H1 (cell line): ENCODE results near the gene TOMM40L. TPM values are rescaled to one million over a fixed set of nuclear protein-coding genes. Genes with fewer than 3 reads are reported as not detected.

Experiments
- CTCF ChIA-PET: fragments of 300-600 bp; sonication (Branson Sonifier 250); formaldehyde crosslinking; loops from one replicate; lab custom pipeline; 2021; ENCODE audit not compliant: partially characterized antibody; lab: Charles Lee
- POLR2A ChIA-PET: fragments of 300-600 bp; sonication (Branson Sonifier 250); formaldehyde crosslinking; loops from one replicate; lab custom pipeline; 2021; ENCODE audit warnings: inconsistent platforms; ENCODE audit not compliant: partially characterized antibody; lab: Charles Lee
- DNase-seq, 2 experiments: peaks; one replicate each; pipeline versions ENCODE4 v3.0.0 to v3.0.0-alpha.2; 2010 to 2022; ENCODE audit warnings: low spot score in 2 of 2, low read depth in 1 of 2, mixed read lengths in 1 of 2
- FAIRE-seq: peaks from 2 replicates; lab custom pipeline; 2011; peaks lifted over from hg19 to GRCh38; lab: Jason Lieb, UNC
- H2AFZ ChIP-seq: 2 replicates; pipeline ENCODE4 v1.8.1; 2012; ENCODE audit warnings: low read length, inconsistent platforms
- H2AK5ac ChIP-seq: 2 replicates; pipeline ENCODE4 v1.6.1; 2013; ENCODE audit warnings: low read depth, low read length
- H2BK120ac ChIP-seq: replicated peaks from 2 replicates; pipeline ENCODE3; 2013; ENCODE audit warnings: low read depth, low read length, inconsistent platforms
- H2BK12ac ChIP-seq: 2 replicates; pipeline ENCODE4 v1.6.1; 2013; ENCODE audit warnings: low read depth, low read length
- H2BK15ac ChIP-seq: 2 replicates; pipeline ENCODE4 v1.6.1; 2013; ENCODE audit warnings: low read length
- H2BK20ac ChIP-seq: 2 replicates; pipeline ENCODE4 v1.6.1; 2013; ENCODE audit warnings: low read length
- H2BK5ac ChIP-seq: 2 replicates; pipeline ENCODE4 v1.6.1; 2013; ENCODE audit warnings: low read depth, low read length
- H3K14ac ChIP-seq: 2 replicates; pipeline ENCODE4 v1.6.1; 2013; ENCODE audit warnings: inconsistent platforms; ENCODE audit not compliant: insufficient read length
- H3K18ac ChIP-seq: 2 replicates; pipeline ENCODE4 v1.6.1; 2013; ENCODE audit warnings: low read length; ENCODE audit errors: extremely low read depth
- H3K23ac ChIP-seq: 2 replicates; pipeline ENCODE4 v1.6.1; 2013; ENCODE audit warnings: inconsistent platforms; ENCODE audit not compliant: insufficient read length
- H3K23me2 ChIP-seq: 2 replicates; pipeline ENCODE4 v1.6.1; 2013; ENCODE audit warnings: low read depth, low read length
- H3K27ac ChIP-seq: 2 replicates; pipeline ENCODE4 v1.6.1; 2011; ENCODE audit warnings: low read depth, low read length, inconsistent platforms
- H3K27me3 ChIP-seq, 4 experiments: replicated peaks in 1 of 4; 1 replicate in 1 of 4; 2 replicates in 3 of 4; pipeline versions ENCODE4 v1.6.1 to v1.8.1; 2011 to 2013; ENCODE audit warnings: low read length in 3 of 4, mild to moderate bottlenecking in 3 of 4, inconsistent platforms in 2 of 4, mixed read lengths in 2 of 4, moderate library complexity in 1 of 4; ENCODE audit not compliant: control insufficient read depth in 3 of 4, insufficient read depth in 3 of 4; ENCODE audit errors: extremely low read depth in 1 of 4
- H3K36me3 ChIP-seq, 4 experiments: 2 replicates each; pipeline versions ENCODE4 v1.6.1 to v1.8.1; 2011 to 2013; ENCODE audit warnings: mild to moderate bottlenecking in 4 of 4, low read length in 3 of 4, moderate library complexity in 2 of 4, control low read depth in 1 of 4, inconsistent platforms in 1 of 4; ENCODE audit not compliant: insufficient read depth in 4 of 4, control insufficient read depth in 2 of 4
- H3K4ac ChIP-seq: replicated peaks from 2 replicates; pipeline ENCODE3; 2013; ENCODE audit warnings: low read length, low read depth, mixed read lengths, inconsistent platforms; ENCODE audit not compliant: insufficient read length
- H3K4me1 ChIP-seq, 4 experiments: replicated peaks in 1 of 4; 1 replicate in 1 of 4; 2 replicates in 3 of 4; pipeline versions ENCODE4 v1.6.1 to v1.8.1; 2011 to 2013; ENCODE audit warnings: low read length in 3 of 4, inconsistent platforms in 2 of 4, mixed read lengths in 1 of 4; ENCODE audit not compliant: insufficient read depth in 4 of 4, control insufficient read depth in 3 of 4
- H3K4me2 ChIP-seq, 2 experiments: 2 replicates each; pipeline versions ENCODE4 v1.6.1 to v1.8.1; 2011 to 2013; ENCODE audit warnings: low read depth in 2 of 2, low read length in 2 of 2, control low read depth in 1 of 2, inconsistent platforms in 1 of 2, mild to moderate bottlenecking in 1 of 2; ENCODE audit not compliant: insufficient read depth in 1 of 2
- H3K4me3 ChIP-seq, 4 experiments: fragments of 200-600, 300-600 bp in 1 of 4; sonication (generic), shearing (Covaris generic), sonication (Bioruptor Twin) in 1 of 4; 2 replicates each; pipeline versions ENCODE4 v1.5.1 to v1.8.1; 2011 to 2016; ENCODE audit warnings: low read length in 4 of 4, low read depth in 3 of 4, control low read depth in 2 of 4, inconsistent platforms in 2 of 4, mild to moderate bottlenecking in 2 of 4, mixed read lengths in 1 of 4, moderate library complexity in 1 of 4; ENCODE audit not compliant: insufficient read depth in 2 of 4; ENCODE audit errors: extremely low read depth in 1 of 4
- H3K56ac ChIP-seq: replicated peaks from 2 replicates; pipeline ENCODE3; 2013; ENCODE audit warnings: low read depth, mild to moderate bottlenecking, mixed read lengths, low read length, inconsistent platforms; ENCODE audit not compliant: insufficient read length
- H3K79me1 ChIP-seq: 2 replicates; pipeline ENCODE4 v1.6.1; 2013; ENCODE audit warnings: low read depth, low read length, control low read depth
- H3K79me2 ChIP-seq, 2 experiments: 2 replicates each; pipeline versions ENCODE4 v1.6.1 to v1.8.1; 2012 to 2013; ENCODE audit warnings: low read length in 2 of 2, mild to moderate bottlenecking in 2 of 2, inconsistent platforms in 1 of 2; ENCODE audit not compliant: insufficient read depth in 2 of 2, control insufficient read depth in 1 of 2
- H3K9ac ChIP-seq, 4 experiments: replicated peaks in 1 of 4; 1 replicate in 1 of 4; 2 replicates in 3 of 4; pipeline versions ENCODE4 v1.6.1 to v1.8.1; 2011 to 2013; ENCODE audit warnings: low read depth in 3 of 4, low read length in 3 of 4, control low read depth in 2 of 4, mild to moderate bottlenecking in 2 of 4, moderate library complexity in 2 of 4, inconsistent platforms in 1 of 4; ENCODE audit errors: extremely low read depth in 1 of 4
- H3K9me3 ChIP-seq, 2 experiments: 2 replicates each; pipeline versions ENCODE4 v1.6.1 to v1.8.1; 2012 to 2013; ENCODE audit warnings: mild to moderate bottlenecking in 2 of 2, moderate library complexity in 2 of 2, control low read depth in 1 of 2, inconsistent platforms in 1 of 2, low read depth in 1 of 2, low read length in 1 of 2, mixed read lengths in 1 of 2; ENCODE audit not compliant: insufficient read depth in 2 of 2
- H4K20me1 ChIP-seq, 2 experiments: replicated peaks in 1 of 2; 2 replicates each; pipeline versions ENCODE3 to v1.8.1; 2011 to 2013; ENCODE audit warnings: inconsistent platforms in 2 of 2, low read length in 2 of 2, mild to moderate bottlenecking in 1 of 2; ENCODE audit not compliant: insufficient read depth in 2 of 2, control insufficient read depth in 1 of 2
- H4K5ac ChIP-seq: 2 replicates; pipeline ENCODE4 v1.6.1; 2013; ENCODE audit warnings: low read length, low read depth, mixed read lengths, inconsistent platforms; ENCODE audit not compliant: insufficient read length
- H4K8ac ChIP-seq: 2 replicates; pipeline ENCODE4 v1.8.0; 2013; ENCODE audit warnings: mild to moderate bottlenecking, moderate library complexity, low read length, inconsistent platforms; ENCODE audit not compliant: insufficient read depth; ENCODE audit errors: extremely low read depth
- H4K91ac ChIP-seq: replicated peaks from 2 replicates; pipeline ENCODE3; 2013; ENCODE audit warnings: low read length, mixed read lengths, inconsistent platforms; ENCODE audit not compliant: insufficient read length
- CREB1 ChIP-seq: IDR thresholded peaks from 2 replicates; pipeline ENCODE4 v1.6.1; 2012; ENCODE audit warnings: inconsistent platforms
- CTBP2 ChIP-seq: IDR thresholded peaks from 2 replicates; pipeline ENCODE4 v1.7.0; 2011; ENCODE audit warnings: borderline replicate concordance, mild to moderate bottlenecking, moderate library complexity, mixed read lengths, low read length; ENCODE audit not compliant: insufficient read depth, insufficient read length
- HDAC2 ChIP-seq, 2 experiments: fragments of 300-600 bp in 1 of 2; sonication (generic) in 1 of 2; IDR thresholded peaks; 2 replicates each; pipeline ENCODE4 v1.6.1; 2011 to 2012; ENCODE audit warnings: low read depth in 2 of 2, low read length in 2 of 2, mild to moderate bottlenecking in 2 of 2, moderate library complexity in 2 of 2, borderline replicate concordance in 1 of 2, inconsistent platforms in 1 of 2
- JUN ChIP-seq: IDR thresholded peaks from 2 replicates; pipeline ENCODE4 v1.6.1; 2011; ENCODE audit warnings: low read depth, mild to moderate bottlenecking, improper control_type of control experiment, low read length
- POLR2A ChIP-seq, 2 experiments: IDR thresholded peaks; 1 replicate in 1 of 2; 2 replicates in 1 of 2; pipeline ENCODE4 v1.6.1; 2011; ENCODE audit warnings: low read depth in 2 of 2, low read length in 2 of 2, mild to moderate bottlenecking in 2 of 2; ENCODE audit errors: control extremely low read depth in 1 of 2
- POLR2AphosphoS5 ChIP-seq: IDR thresholded peaks from 2 replicates; pipeline ENCODE4 v1.6.1; 2011; ENCODE audit warnings: low read depth, low read length
- SIRT6 ChIP-seq: IDR thresholded peaks from one replicate; pipeline ENCODE4 v1.7.1; 2012; ENCODE audit warnings: low read length, inconsistent platforms
- SP2 ChIP-seq: IDR thresholded peaks from 2 replicates; pipeline ENCODE4 v1.6.1; 2012; ENCODE audit warnings: mild to moderate bottlenecking, low read length, inconsistent platforms
- SRF ChIP-seq: IDR thresholded peaks from 2 replicates; pipeline ENCODE4 v1.6.1; 2011; ENCODE audit warnings: mild to moderate bottlenecking, low read depth, low read length, moderate library complexity
- SUZ12 ChIP-seq: fragments of 200-600 bp; sonication (generic); IDR thresholded peaks from 2 replicates; pipeline ENCODE4 v1.6.1; 2012; ENCODE audit warnings: mild to moderate bottlenecking, inconsistent platforms, low read length, moderate library complexity, mixed read lengths
- TCF12 ChIP-seq: IDR thresholded peaks from 2 replicates; pipeline ENCODE4 v1.6.1; 2011; ENCODE audit warnings: low read depth, mild to moderate bottlenecking, low read length
- WGBS, 2 experiments: shearing (Covaris generic) in 1 of 2; methylation state at CpG; one replicate each; pipeline versions ENCODE4 v1.1.6 to v1.1.7; 2013 to 2015; ENCODE audit warnings: low lambda C conversion rate in 2 of 2, mixed read lengths in 2 of 2, inconsistent platforms in 1 of 2, low coverage in 1 of 2, missing lambda C conversion rate in 1 of 2; ENCODE audit not compliant: insufficient replicate concordance in 2 of 2, insufficient coverage in 1 of 2, insufficient read length in 1 of 2; ENCODE audit errors: extremely low coverage in 1 of 2, missing lambda C conversion rate in 1 of 2; 5-methylcytosine and 5-hydroxymethylcytosine counted together
- polyA plus RNA-seq, 7 experiments: library from polyadenylated mRNA; depleted of rRNA in 3 of 7; stranded (reverse) in 5 of 7; unstranded in 2 of 7; fragments of >200 nt in 5 of 7; fragments of 200-250 nt in 2 of 7; gene quantifications; 1 replicate in 5 of 7; 2 replicates in 1 of 7; 4 replicates in 1 of 7; pipeline versions ENCODE4 v1.2.1 to v1.2.3, GENCODE V29; 2011 to 2013; ENCODE audit warnings: missing spikeins in 2 of 7, mixed read lengths in 2 of 7
- total RNA-seq: library from RNA; stranded (reverse); fragmentation: NEBNext Ultra II Directional; extraction: Animal tissue kit (Norgen Biotek cat#: 25700); gene quantifications from 2 replicates; pipeline ENCODE4 v1.2.1, GENCODE V29; 2021
- TF ChIP-seq, protein P1 (sequence below): IDR thresholded peaks from 2 replicates; pipeline ENCODE4 v1.6.1; 2012; ENCODE audit warnings: inconsistent platforms

TOMM40L gene
- total and polyA plus RNA-seq, 2 of the 8 experiments (the other 6 are each of a cell fraction or from before 2014, with no cell fraction given): 11.4 to 15.0 TPM

- FAIRE-seq (no peak), DNase-seq (no peak)
- Histone ChIP-seq H4K20me1 (no peaks in the 10 kb centered on the region), H2AK5ac (no peak overlapping the region), H2BK120ac (no peak overlapping the region), H3K14ac (no peak overlapping the region), H3K18ac (no peak overlapping the region), H2BK12ac (no peak overlapping the region), H4K8ac (no peak overlapping the region), H3K79me1 (no peaks in the 10 kb centered on the region), H3K9me3 (peaks cover 11 to 12% of the 10 kb centered on the region in 2 experiments), H3K27ac (no peak overlapping the region), H4K5ac (no peak overlapping the region), H2BK15ac (no peak overlapping the region), H3K36me3 (peaks cover 0 to 3% (median 0%) of the 10 kb centered on the region in 4 experiments; a peak in 1 of 8 replicates), H2BK20ac (no peak overlapping the region), H3K4ac (no peak overlapping the region), H2AFZ (no peak overlapping the region), H3K79me2 (no peaks in the 10 kb centered on the region), H3K27me3 (peaks cover 7 to 25% (median 22%) of the 10 kb centered on the region in 4 experiments), H4K91ac (no peak overlapping the region), H3K9ac (no peak overlapping the region), H3K23ac (no peak overlapping the region), H3K23me2 (peaks cover 9% of the 10 kb centered on the region), H2BK5ac (no peak overlapping the region), H3K4me1 (peaks cover 0 to 8% (median 3%) of the 10 kb centered on the region in 4 experiments; a peak in 3 of 7 replicates), H3K56ac (no peak overlapping the region), H3K4me2 (no peak overlapping the region; a peak in 1 of 4 replicates), H3K4me3 (no peak overlapping the region)
- WGBS, 2 experiments: 60% methylated on average over 9 of the region's 9 CpGs; no CpG with 5 or more reads in 1 of the 2 experiments
- ChIA-PET POLR2A (interaction anchor here (0.7 to 3.6 kb wide), 4 partner anchors 15 to 59 kb away, joined by 3 to 23 read pairs (median 3); partner anchors contain the start of gene SDHC), CTCF (interaction anchor here (0.7 to 5.8 kb wide), 12 partner anchors 8 to 64 kb away, joined by 3 to 67 read pairs (median 9); partner anchors contain the start of gene TOMM40L)
- TF ChIP-seq SIRT6 (no peak), CREB1 (no peak), SRF (no peak), HDAC2 (IDR thresholded peaks at IDR 0.05; ENCODE audit: borderline replicate concordance in 1 of 2, low read depth in 2 of 2, low read length in 2 of 2) (no peak), CTBP2 (no peak), POLR2A (IDR thresholded peaks at IDR 0.05; ENCODE audit: control extremely low read depth in 1 of 2, low read depth in 2 of 2, low read length in 2 of 2) (no peak), SP2 (no peak), JUN (no peak), POLR2AphosphoS5 (no peak), TCF12 (no peak), SUZ12 (no peak)
- TF ChIP-seq, protein P1, sequence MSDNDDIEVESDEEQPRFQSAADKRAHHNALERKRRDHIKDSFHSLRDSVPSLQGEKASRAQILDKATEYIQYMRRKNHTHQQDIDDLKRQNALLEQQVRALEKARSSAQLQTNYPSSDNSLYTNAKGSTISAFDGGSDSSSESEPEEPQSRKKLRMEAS: no peak
Observed at GRCh38 chr1:161260376-161261260, 34.8 kb downstream of the TOMM40L start.
